HG03025 (cell line): ENCODE data around the gene AOPEP.
"Not testable (repeated sequence)": the region's sequence is repeated elsewhere in the genome, so short reads cannot be mapped to it uniquely, and the experiment has no call there.

Experiments
- ATAC-seq: cut with Tn5 transposase; IDR thresholded peaks from one replicate; pipeline ENCODE4 v1.9.1; 2021; ENCODE audit warnings: mild to moderate bottlenecking, moderate library complexity; ENCODE audit not compliant: unreplicated experiment, low FRiP score

Gene AOPEP

DNA sequence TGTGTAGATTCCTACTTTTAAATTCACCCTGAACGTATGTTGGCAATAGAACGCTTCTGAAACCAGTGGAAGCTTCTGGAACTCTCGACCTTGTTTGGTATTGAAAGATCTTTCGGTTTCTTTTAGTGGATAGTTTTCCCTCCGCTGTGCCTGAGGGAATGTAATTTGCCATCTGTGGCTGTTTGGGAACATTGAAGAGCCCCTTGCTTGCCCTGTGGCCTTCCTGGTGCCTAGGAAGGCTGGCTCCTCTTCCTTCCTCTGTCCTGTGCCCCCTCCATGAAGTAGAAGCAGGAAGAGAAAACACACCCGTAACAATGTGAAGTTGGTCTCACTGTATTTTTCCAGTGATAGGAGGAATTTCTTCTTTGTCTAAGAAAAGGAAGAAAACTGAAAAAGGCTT is 274.3 kb downstream of the AOPEP start:
- no peak for ATAC-seq

DNA sequence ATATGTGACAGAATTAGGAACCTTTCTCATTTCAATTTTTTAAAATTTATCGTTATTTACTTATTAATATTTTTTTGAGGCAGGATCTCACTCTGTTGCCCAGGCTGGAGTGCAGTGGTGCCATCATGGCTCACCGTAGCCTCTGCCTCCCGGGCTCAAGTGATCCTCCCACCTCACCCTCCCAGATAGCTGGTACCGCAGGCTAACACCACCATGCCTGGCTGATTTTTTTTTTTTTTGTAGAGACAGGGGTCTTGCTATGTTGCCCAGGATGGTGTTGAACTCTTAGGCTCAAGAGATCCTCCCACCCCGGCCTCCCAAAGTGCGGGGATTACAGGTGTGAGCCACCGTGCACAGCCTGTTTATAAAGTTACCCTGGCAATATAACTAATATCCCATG is 275.2 kb downstream of the AOPEP start:
- ATAC-seq, result no peak

DNA sequence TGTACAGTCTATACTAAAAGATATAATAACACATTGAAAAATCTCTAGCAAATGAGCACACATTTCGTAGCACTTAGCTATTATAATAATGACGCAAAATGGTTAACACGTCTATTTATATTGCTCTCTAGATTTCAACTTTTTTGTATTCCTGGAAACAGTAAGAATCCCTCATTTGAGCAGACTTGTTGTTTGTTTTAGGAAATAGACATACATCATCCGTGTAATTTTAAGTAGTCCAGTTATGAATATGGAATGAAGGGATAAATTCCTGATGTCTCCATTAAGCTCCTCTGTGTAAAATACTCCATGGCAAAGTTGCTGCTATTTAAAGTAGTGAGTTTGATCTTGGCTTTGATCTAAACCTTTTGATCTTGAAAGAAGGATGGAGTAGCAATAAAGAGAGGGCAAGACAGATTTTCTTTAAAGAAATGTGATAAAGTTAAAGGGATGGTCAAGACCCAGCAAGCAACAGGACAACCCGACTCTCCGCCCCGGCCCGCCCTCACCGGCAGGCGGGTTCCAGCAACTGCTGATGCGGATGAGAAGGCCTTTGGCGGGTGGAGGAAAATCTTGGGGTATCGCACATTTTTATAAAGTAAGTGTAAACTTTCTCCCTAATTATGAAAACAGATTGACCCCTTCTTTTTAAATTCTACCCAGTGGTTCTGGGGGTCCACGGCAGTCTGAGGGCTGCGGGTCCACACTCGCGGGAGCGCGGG is 277.4 kb downstream of the AOPEP start:
- no peak for ATAC-seq

DNA sequence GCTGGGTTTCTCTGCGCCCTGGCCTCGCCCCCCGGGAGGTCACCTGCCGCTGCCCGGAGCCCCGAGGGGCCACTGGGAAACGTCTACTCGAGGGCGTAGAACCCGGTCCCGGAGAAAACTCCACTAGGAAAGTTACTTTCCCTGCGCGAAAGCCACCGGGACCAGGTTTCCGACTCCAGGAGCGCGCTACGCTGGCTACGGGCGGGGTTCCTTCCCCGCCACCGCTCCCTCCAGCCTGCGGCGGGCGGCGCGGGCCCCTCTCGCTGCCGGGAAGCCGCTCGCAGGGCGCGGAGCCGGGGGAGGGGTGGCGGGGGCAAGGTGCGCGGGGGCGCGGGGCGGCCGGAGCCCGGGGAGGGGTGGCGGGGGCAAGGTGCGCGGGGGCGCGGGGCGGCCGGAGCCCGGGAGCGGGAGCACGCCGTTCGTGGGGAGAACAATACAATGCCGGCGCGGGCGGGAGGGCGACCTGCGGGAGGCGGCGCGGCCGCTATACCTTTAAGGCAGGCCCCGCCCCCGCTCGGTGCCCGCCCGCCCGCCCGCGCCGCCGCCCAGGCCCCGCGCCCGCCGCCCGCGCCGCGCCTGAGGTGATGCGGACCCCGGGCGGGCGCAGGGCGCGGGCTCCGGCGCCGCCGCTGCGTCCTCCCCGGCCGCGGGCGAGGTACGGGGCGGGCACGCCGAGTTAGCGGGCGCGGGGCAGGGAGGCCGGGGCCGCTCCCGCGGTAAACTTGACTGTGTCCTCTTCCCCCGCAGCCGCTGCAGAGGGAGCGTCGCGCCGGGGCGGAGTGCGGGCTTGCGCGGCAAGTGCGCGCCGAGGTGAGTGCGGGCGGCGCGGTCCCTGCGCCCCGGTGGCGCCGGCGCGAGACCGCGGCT is 278.1 kb downstream of the AOPEP start:
- no peak for ATAC-seq

DNA sequence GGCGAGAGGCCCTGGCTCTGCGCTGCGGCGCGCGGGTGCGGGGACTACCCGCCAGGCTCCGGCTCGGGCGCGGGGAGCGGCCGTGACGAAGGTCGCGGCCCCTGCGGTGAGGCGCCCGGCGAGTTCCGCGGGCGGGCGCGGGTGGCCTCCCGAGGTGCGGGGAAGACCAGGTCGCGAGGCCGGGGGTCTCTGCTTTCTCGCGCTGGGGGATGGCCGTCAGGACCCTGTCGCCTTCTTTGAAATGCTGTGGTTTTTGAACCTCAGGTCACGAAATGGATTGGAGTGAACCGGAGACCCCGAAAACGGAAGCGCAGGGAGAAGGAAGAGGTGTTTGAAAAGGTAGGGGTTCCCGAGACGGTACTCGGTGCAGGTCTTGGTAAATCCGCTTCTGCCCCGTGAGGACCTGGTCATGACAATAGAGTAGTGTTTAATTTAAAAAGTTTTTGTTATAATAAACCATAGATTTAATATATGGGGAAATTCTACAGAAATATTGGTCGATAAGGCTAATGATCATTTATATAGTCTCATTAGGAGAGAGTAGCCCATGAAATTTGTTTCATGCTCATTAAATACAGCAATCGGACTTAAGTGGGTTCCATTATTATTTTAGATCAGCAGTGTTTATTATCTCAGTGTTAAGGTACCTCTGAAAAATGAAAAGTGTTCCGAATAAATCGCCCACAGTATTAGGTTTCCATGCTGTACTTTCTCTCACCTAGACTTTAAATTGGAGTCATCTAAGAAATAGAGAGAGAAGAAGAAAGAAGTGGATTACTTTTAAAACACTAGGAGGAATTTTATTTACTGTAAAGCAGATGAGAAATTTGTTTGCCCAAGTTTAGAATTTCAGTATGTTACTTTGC is 279.0 kb downstream of the AOPEP start:
- no peak for ATAC-seq

DNA sequence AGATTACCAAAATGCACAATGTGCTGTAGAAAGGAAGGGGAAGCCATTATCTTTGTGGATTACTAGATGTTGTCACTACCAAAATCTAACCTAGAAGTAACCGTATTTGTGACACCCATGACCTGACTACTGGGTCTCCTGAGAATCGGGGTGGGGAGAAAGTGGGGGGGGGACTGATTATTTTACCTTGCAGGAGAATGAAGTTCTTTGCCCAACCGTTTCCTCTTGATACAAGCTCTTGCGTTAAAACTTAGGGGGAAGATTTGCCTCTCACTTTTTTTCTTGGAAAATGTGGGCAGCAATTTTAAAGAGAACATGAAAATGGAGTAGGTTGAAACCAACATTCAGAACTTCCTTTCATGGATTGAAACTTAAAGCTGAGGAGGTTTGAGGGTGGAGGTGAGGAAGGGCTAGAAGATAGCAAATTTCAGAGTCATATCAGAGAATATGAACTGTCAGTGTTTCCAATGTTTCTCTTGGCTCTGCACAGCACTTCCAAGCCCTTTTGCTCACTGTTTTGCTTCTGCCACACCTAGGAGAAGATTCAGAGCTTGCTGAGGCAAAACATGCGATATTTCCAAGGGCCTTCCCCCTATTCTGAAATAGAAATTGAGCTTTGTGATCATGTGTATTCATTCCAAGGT is 280.8 kb downstream of the AOPEP start:
- ATAC-seq, result no peak

DNA sequence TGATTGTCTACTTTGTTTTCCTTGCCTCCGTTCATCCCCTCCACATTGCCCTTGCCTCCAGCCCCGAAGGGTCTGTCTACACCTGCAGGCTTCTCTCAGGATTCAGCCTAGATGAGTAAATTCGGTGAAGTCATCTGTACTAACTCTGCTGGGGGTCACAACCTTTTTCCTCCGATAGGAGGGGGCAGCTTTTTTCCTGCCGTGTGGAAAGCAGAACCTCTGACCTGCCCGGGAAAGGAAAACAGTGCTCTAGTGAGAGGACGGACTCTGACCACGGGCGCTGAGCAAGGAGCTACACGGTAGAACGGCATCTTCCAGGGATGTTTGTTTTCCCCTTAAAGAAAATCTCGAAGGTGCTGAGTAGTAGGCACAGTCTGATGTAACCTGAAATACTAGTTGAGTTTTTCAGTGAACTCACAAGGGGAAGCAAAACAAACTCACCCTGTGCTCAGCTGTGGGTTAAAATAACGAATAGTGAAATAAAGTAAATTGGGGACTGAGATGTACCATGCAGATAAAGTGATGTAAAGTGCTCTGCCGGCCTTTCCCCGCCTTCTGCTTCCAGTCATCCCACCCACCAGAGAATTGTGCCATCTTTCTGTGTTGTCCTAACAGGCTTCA is 281.8 kb downstream of the AOPEP start:
- no peak for ATAC-seq

DNA sequence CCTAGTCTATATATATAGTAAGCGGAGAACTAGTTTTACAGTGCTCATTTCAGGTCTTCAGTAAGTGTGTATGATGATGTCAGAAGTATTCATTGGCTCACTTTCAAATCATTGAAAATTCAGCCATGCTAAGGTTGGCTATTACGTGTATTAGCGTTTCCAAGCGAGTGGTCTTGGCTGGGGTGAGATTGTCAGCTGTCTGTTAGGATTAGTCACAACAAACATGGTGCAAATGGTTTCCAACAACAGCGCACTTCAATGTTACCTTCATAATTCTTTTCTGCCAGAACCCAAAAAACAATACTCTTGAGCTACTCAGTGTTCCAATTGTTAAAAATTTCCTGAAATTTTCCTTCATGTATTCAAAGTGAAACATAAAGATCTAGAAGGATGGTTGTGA is 283.0 kb downstream of the AOPEP start:
- ATAC-seq, result no peak

DNA sequence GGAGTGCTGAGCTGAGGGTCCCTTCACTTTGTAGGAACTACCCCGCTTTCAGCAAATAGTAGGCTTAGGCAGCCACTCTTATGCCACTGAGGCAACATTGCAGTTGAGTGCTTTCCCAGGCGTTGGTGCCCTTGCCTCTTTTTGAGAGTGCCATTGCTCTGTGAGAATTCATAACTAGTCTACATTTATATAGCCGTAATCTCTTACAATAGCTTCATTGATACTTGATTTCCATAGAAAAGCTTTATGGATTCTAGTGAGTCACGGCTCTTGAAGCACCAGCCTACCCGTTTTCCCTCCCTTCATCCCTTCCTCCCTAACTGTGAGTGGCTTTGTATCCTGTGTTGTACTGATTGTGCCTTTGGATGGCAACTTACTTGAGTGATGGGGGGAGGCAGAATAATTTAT is 283.9 kb downstream of the AOPEP start:
- ATAC-seq, result no peak

DNA sequence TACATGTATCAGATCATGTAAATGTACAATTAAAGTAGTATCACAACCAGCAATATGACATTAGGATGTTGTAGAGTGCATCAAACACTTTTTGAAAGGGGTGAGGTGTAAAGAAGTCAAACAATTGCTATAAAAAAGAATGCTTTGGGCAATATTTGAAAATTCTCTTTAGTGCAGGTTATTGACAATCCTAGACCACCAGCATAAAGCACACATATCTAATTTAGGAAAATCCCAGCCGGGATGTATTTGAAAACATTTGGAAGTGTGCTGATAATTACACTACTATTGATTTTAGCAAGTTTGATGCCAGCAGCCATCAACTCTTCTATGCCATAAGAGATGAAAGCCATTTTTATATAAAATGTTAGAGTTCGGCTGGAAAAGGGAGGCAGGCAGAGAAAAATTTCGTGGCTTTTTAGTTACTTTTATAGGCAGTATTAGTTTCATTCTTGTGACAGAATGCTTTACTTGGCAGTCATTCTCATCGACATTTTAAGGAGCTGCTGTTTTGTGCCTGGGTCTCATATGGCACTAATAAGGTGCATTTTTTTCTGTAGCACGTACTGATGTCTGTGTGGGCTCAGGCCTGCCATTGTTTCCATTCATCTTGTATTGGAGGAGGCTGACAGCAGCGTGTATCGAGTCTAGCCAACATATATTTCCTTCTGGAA is 285.7 kb downstream of the AOPEP start:
- no peak for ATAC-seq

DNA sequence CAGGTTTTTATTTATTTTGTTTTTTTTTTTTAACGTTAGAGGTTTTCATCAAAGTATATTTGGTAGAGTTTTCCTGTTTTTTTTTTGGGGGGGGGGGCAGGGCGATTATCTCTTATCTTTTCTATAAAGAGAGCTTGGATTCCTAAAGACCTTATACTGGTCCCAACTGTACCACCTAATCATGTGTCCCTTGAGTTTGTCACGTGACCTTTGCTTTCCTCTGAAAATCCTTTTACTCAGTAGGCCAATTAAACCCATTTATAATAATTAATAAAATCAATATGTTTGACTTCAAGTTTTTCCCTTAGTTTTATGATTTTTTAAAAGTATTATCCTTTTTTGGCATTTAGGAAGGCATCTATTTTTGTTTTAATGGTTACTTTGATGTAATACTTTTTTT is 286.4 kb downstream of the AOPEP start:
- ATAC-seq, result no peak

DNA sequence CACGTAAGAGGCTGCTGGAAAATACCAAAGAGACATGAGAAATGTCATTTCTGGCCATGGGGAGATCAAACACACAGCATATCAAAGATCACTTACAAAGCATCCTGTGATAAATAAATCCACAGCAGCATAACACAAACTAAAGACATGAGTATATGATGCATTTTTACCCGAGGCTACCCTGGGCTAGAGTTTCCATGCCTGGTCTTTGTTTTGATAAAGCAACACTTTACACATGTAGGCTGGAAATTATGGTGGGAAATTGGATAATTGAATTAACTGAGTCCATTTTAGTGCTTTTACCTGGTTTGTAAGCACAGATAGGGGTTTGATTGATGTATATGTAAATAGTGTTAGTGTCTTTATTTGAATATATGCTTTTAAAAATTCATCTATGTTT is 288.4 kb downstream of the AOPEP start:
- ATAC-seq, result no peak

DNA sequence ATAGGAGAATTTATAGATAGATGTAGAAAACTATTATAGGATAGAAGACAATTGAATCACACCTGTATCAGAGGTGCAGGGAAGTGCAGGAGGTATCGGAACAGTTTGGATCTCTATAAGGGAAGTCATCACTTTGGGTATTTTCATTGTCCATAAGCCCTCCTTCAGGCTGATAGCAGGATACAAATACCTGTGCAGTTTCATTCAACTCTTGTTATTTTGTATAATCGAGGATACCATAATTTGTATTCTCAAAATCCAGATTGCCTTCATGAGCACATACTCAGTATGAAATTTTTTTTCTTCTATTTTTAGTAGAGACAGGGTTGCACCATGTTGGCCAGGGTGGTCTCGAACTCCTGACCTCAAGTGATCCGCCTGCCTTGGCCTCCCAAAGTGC is 289.1 kb downstream of the AOPEP start:
- ATAC-seq, result no peak

DNA sequence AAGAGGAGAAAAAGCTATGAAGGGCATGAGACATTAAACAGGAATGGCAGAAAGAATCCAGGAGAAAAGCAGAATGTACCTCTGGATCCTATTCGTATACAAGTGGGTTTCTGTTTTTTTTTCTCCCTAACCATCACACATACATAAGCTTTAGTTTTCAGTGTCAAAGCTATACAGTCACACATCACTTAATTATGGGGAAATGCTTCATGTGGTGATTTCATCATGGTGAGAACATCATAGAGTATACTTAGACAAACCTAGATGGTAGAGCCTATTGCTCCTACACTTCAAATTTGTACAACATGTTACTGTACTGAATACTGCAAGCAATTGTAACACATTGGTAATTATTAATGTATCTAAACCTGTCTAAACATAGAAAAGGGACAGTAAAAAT is 290.6 kb downstream of the AOPEP start:
- no peak for ATAC-seq

DNA sequence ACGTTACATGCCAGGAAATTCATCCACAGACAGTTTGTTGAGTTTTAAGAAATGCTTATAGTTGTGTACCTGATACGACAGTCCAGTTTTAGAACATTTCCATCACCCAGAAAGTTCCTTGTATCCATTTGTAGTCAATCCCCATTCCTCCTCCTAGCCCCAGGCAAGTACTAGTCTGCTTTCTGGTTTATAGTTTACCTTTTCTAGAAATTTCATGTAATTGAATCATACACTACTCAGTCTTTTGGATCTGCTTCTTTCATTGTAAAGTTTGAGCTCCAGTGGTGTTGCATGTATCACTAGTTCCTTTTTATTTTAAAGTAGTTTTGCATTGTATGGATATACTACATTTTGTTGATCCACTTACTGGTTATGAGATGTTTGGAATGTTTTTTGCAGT is 291.2 kb downstream of the AOPEP start:
- ATAC-seq, result no peak

DNA sequence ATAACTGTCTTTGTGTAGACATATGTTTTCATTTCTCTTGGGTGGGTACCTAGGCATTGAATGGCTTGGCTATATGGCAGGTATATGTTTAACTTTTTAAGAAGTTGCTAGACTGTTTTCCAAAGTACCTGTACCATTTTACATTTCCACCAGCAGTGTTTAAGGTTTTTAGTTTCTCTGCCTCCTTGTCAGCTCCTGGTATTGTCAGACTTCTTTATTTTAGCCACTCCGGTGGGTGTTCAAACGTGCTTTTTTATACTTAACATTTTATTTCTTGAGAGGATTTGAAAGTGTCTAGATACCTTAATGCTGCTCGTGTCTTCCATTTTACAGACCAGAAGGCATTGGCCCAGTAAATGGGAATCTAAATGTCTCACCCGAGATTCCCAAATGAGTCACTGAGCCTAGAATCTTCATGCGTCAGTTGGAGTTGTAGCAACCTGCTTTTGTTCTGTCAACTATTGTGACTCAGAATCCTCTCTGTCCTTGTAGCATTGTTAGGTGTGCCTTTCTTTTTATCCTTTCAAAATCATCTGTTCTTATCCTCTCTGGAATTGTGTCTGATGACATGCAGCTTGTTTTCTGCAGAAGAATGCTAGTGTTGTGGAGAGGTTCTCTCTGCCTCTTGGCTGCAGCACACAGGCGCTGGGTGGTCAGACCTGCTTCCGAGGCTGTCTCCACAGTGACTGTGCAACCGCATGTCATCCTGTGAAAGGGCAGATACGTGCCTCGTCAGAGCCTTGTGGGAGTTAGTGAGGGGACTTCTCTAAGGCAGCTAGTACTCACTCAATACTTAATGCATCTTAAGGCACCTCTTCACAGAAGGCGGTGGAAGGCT is 291.8 kb downstream of the AOPEP start:
- ATAC-seq, result no peak

DNA sequence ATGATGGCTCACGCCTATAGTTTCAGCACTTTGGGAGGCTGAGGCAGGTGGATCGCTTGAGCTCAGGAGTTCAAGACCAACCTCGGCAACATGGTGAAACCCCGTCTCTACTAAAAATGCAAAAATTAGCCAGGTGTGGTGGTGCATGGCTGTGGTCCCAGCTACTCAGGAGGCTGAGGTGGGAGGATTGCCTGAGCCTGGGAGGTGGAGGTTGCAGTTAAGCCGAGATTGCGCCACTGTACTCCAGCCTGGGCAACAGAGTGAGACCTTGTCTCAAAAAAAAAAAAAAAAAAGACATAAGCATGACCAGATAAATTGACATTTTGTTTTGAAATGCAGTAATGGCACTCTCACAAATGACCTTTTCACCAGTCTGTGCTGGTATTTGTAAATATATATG is 294.1 kb downstream of the AOPEP start:
- ATAC-seq, result not testable (repeated sequence)

DNA sequence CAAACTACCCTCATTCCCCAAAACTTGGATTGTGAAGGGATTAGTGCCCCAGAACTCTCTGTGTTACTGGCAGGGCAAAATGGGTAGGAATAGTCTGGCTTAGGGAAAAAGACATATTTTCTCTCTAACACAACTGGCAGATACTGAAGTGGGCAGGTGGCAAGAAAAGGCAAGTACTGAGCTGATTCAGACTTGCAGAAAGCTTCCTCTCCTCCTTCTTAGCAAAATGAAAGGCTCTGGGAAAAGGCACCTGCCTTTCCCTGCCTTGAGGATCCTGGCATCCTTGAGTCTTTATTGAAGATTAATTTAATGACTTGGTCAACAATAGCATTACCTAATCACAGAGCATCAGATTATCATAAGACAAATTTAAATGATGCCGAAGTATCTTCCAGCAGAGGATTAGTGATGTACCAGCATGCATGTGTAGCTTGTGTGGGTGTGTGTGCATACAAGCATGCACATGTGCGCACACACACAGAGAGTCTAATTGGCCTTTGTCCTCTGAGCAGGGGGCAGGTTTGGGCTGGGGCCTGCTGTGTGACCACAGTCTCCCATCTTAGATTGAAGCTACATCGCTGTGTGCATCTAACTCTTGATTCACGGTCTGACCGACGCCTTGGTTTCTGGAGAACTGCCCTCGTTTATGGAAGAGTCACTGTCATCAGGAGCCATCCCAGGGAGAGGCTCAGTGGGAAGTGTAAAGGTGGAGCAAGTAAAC is 294.8 kb downstream of the AOPEP start:
- ATAC-seq, result no peak
